PC-3 (cell line): Measurements from ENCODE around the gene IRS2. TPM values are rescaled to one million over a fixed set of nuclear protein-coding genes. Genes with fewer than 3 reads are reported as not detected.

Source experiments
- ATAC-seq: fragments of 200-7000 bp; cut with Tn5 transposase; 2 replicates; pipeline ENCODE4 v1.9.1; 2020; ENCODE audit warnings: mild to moderate bottlenecking, moderate library complexity
- BruUV-seq: library from RNA; stranded (reverse); fragments of 400-500 nt; replicated peaks from 2 replicates; lab custom pipeline; 2021; lab: Mats Ljungman, UMichigan
- CTCF ChIA-PET: fragments of 300-600 bp; sonication (Branson Sonifier 250); formaldehyde crosslinking; loops from one replicate; lab custom pipeline; 2022; ENCODE audit warnings: antibody characterized with exemption; lab: Charles Lee
- POLR2A ChIA-PET: fragments of 300-600 bp; sonication (Branson Sonifier 250); formaldehyde crosslinking; loops from one replicate; lab custom pipeline; 2022; ENCODE audit warnings: antibody characterized with exemption; ENCODE audit not compliant: unreplicated experiment; lab: Charles Lee
- DNase-seq: peaks from one replicate; pipeline ENCODE4 v3.0.0-alpha.2; 2015
- H2AFZ ChIP-seq: fragments of 300-600 bp; sonication (generic); 2 replicates; pipeline ENCODE4 v1.6.0; 2016; ENCODE audit warnings: antibody characterized with exemption, low read length
- H3F3A ChIP-seq: fragments of 300-600 bp; sonication (generic); one replicate; pipeline ENCODE4 v1.6.0; 2017; ENCODE audit warnings: antibody characterized with exemption, low read length, control low read depth, mild to moderate bottlenecking; ENCODE audit not compliant: unreplicated experiment
- H3K27ac ChIP-seq: fragments of 300-600 bp; sonication (generic); 2 replicates; pipeline ENCODE4 v1.5.1; 2016; ENCODE audit warnings: mild to moderate bottlenecking, low read length
- H3K27me3 ChIP-seq: fragments of 300-600 bp; sonication (generic); 2 replicates; pipeline ENCODE4 v1.6.1; 2016; ENCODE audit warnings: low read length, mixed read lengths
- H3K36me3 ChIP-seq: fragments of 300-600 bp; sonication (generic); 2 replicates; pipeline ENCODE4 v1.6.1; 2016; ENCODE audit warnings: low read depth, mixed run types, low read length, mixed read lengths
- H3K4me1 ChIP-seq: fragments of 300-600 bp; sonication (generic); 2 replicates; pipeline ENCODE4 v1.5.1; 2016; ENCODE audit warnings: low read length; ENCODE audit not compliant: insufficient read depth
- H3K4me2 ChIP-seq: fragments of 300-600 bp; sonication (generic); 2 replicates; pipeline ENCODE4 v1.6.0; 2016; ENCODE audit warnings: low read length
- H3K4me3 ChIP-seq: fragments of 300-600 bp; sonication (generic); 2 replicates; pipeline ENCODE4 v1.5.1; 2016; ENCODE audit warnings: mild to moderate bottlenecking, low read length, mixed read lengths
- H3K79me2 ChIP-seq: fragments of 300-600 bp; sonication (generic); 2 replicates; pipeline ENCODE4 v1.6.1; 2017; ENCODE audit warnings: low read length, mixed read lengths
- H3K9ac ChIP-seq: fragments of 300-600 bp; sonication (generic); 2 replicates; pipeline ENCODE4 v1.6.0; 2016; ENCODE audit warnings: mild to moderate bottlenecking, low read length
- H3K9me2 ChIP-seq: fragments of 300-600 bp; sonication (generic); replicated peaks from 2 replicates; pipeline ENCODE4 v1.6.1; 2016; ENCODE audit warnings: mixed run types, low read length, mixed read lengths
- H3K9me3 ChIP-seq: fragments of 300-600 bp; sonication (generic); 2 replicates; pipeline ENCODE4 v1.6.1; 2016; ENCODE audit warnings: low read length, mixed read lengths
- H4K20me1 ChIP-seq: fragments of 300-600 bp; sonication (generic); 2 replicates; pipeline ENCODE4 v1.6.1; 2016; ENCODE audit warnings: low read length, mixed read lengths
- EZH2 ChIP-seq: fragments of 300-600 bp; sonication (generic); IDR thresholded peaks from one replicate; pipeline ENCODE4 v1.6.1; 2017; ENCODE audit warnings: antibody characterized with exemption, mild to moderate bottlenecking, low read length; ENCODE audit not compliant: unreplicated experiment
- EZH2phosphoT487 ChIP-seq: fragments of 300-600 bp; sonication (generic); IDR thresholded peaks from 2 replicates; pipeline ENCODE4 v1.6.1; 2018; ENCODE audit warnings: mild to moderate bottlenecking, antibody characterized with exemption, low read length, borderline replicate concordance
- intact Hi-C: fragments of 100-400 bp; cut with micrococcal nuclease; formaldehyde crosslinking; loops from 2 replicates; pipeline ENCODE4 v1.9.0; 2023
- total RNA-seq: library from RNA; depleted of rRNA; stranded (reverse); fragments of >200 nt; gene quantifications from 2 replicates; pipeline ENCODE4 v1.2.3, GENCODE V29; 2014
- TF ChIP-seq, protein P1 (sequence below): fragments of 300-600 bp; sonication (generic); conservative IDR thresholded peaks from 2 replicates; pipeline ENCODE4 v1.5.1; 2017; ENCODE audit warnings: antibody characterized with exemption, low read depth, mild to moderate bottlenecking, low read length

Gene IRS2
- total RNA-seq, 1 experiment from 2014 or later: 5.6 TPM

DNA sequence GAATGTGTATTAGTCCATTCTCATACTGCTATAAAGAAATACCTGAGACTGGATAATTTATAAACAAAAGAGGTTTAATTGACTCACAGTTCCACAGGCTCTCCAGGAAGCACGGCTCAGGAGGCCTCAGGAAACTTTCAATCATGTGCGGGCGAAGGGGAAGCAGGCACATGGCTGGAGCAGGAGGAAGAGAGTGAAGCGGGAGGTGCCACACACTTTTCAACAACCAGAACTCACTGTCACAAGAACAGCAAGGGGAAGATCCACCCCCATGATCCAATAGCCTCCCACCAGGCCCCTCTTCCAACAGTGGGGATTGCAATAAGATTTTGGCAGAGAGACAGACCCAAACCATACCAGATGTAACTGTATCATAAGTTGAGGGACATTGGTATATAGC lies 72.7 kb downstream of the IRS2 start:
- intact Hi-C loops: no loop called here
- H3K4me1 ChIP-seq: no peaks in the 10 kb centered on the region
- ATAC-seq (no peak), DNase-seq (no peak)
- no peak overlapping the region for H2AFZ ChIP-seq
- CTCF ChIA-PET: no interaction called here
- POLR2A ChIA-PET: no interaction called here
- H3F3A ChIP-seq: no peaks in the 10 kb centered on the region
- H3K9me3 ChIP-seq: no peaks in the 10 kb centered on the region
- H3K4me3 ChIP-seq: no peak overlapping the region
- H4K20me1 ChIP-seq: no peaks in the 10 kb centered on the region
- no peak overlapping the region for H3K27ac ChIP-seq
- no peaks in the 10 kb centered on the region for H3K36me3 ChIP-seq
- no TSS peak for BruUV-seq
- no peaks in the 10 kb centered on the region for H3K79me2 ChIP-seq
- H3K27me3 ChIP-seq: no peaks in the 10 kb centered on the region
- TF ChIP-seq EZH2 (no peak), EZH2phosphoT487 (no peak)
- TF ChIP-seq, protein P1, sequence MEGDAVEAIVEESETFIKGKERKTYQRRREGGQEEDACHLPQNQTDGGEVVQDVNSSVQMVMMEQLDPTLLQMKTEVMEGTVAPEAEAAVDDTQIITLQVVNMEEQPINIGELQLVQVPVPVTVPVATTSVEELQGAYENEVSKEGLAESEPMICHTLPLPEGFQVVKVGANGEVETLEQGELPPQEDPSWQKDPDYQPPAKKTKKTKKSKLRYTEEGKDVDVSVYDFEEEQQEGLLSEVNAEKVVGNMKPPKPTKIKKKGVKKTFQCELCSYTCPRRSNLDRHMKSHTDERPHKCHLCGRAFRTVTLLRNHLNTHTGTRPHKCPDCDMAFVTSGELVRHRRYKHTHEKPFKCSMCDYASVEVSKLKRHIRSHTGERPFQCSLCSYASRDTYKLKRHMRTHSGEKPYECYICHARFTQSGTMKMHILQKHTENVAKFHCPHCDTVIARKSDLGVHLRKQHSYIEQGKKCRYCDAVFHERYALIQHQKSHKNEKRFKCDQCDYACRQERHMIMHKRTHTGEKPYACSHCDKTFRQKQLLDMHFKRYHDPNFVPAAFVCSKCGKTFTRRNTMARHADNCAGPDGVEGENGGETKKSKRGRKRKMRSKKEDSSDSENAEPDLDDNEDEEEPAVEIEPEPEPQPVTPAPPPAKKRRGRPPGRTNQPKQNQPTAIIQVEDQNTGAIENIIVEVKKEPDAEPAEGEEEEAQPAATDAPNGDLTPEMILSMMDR: no peak
- H3K4me2 ChIP-seq: no peak overlapping the region
- no peak overlapping the region for H3K9ac ChIP-seq
- no peaks in the 10 kb centered on the region for H3K9me2 ChIP-seq

DNA sequence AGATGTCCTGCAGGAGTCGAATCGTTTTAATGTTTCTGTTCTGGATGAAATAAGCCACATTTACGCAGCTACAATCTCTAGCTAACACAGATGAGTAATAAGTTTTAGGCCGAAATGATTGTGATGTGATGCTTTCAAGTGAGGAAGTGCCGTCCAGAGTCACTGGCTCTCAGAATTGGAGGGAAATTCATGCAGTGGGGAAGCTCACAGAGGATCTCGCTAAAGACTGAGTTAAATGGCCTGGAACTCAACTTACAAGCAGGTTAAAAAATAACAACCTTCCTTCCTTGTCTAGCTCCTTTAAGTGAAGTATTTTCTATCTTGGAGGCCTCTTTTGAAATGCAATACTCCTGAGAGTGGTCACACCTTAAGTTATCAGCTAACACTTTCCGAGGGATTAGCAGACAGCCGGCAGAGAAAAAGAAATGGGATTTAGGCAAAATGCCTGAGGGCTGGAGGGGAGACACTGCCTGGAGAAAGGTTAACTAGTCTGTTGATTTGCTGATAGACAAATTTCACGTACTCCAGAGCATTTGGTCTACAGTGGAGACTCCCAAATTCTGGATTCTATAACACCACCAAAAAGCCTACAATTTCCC lies 74.2 kb downstream of the IRS2 start:
- H3F3A ChIP-seq: no peaks in the 10 kb centered on the region
- intact Hi-C loops: no loop called here
- H3K36me3 ChIP-seq: no peaks in the 10 kb centered on the region
- DNase-seq (no peak), ATAC-seq (no peak)
- H3K9me3 ChIP-seq: no peaks in the 10 kb centered on the region
- POLR2A ChIA-PET: no interaction called here
- CTCF ChIA-PET: no interaction called here
- H3K27ac ChIP-seq: no peak overlapping the region
- no peaks in the 10 kb centered on the region for H3K79me2 ChIP-seq
- H2AFZ ChIP-seq: no peak overlapping the region
- no peak overlapping the region for H3K9ac ChIP-seq
- no peak overlapping the region for H3K4me2 ChIP-seq
- no peak overlapping the region for H3K4me3 ChIP-seq
- TF ChIP-seq, protein P1: no peak
- TF ChIP-seq EZH2phosphoT487: no peak
- no peak for TF ChIP-seq EZH2
- BruUV-seq: no TSS peak
- no peaks in the 10 kb centered on the region for H4K20me1 ChIP-seq
- H3K9me2 ChIP-seq: no peaks in the 10 kb centered on the region
- H3K27me3 ChIP-seq: no peaks in the 10 kb centered on the region
- H3K4me1 ChIP-seq: no peaks in the 10 kb centered on the region

DNA sequence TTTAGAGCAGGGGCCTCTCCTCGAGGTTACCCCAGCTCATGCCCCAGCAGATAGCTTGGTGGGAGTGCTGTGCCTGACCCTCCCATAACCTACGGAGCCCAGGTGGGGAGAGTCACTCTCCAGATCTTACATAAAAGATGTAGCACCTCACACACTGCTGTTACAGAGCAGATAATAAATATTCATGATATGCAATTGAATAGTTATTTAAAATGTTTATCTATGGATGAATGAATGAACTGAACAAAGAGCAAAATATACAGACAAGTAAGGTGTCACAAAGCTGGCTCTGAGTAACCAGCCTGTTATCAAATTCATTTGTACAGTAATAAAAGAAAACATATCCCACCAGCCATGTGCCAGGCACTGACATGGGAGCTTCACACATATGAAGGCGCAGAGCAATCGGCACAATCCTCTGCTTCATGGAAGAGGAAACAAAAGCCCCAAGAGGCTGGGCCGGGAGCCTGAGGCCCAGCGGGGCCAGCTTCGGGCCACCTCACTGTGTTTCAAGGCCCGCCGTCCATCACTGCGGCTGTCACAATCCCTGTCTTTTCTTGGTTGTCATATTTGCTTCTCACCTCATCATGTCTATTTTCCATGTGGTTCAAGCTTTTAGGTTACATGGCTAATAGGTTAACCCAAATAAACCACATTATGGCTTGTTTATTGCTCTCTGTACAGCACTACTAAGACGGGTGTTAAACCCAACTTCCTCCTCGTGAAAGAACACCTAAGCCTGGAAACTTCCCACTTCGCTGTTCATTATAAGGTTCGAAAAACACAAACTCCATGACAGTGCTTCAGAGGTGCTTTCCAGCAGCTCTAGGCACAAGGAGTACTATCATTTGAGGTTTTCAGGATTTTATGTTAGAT lies 78.4 kb downstream of the IRS2 start:
- no peaks in the 10 kb centered on the region for H3K36me3 ChIP-seq
- no peaks in the 10 kb centered on the region for H3K79me2 ChIP-seq
- CTCF ChIA-PET: no interaction called here
- TF ChIP-seq, protein P1: no peak
- TF ChIP-seq EZH2phosphoT487 (no peak), EZH2 (no peak)
- H4K20me1 ChIP-seq: no peaks in the 10 kb centered on the region
- H3K27ac ChIP-seq: no peak overlapping the region
- H3K4me1 ChIP-seq: peaks cover 7% of the 10 kb centered on the region; the same call in 1 of the 2 replicates
- H3K9me2 ChIP-seq: no peaks in the 10 kb centered on the region
- no peak overlapping the region for H3K4me2 ChIP-seq
- no peak for ATAC-seq
- H2AFZ ChIP-seq: no peak overlapping the region
- H3K27me3 ChIP-seq: no peaks in the 10 kb centered on the region
- no TSS peak for BruUV-seq
- H3K4me3 ChIP-seq: no peak overlapping the region
- intact Hi-C loops: no loop called here
- H3K9me3 ChIP-seq: no peaks in the 10 kb centered on the region
- no peak for DNase-seq
- H3F3A ChIP-seq: no peaks in the 10 kb centered on the region
- no peak overlapping the region for H3K9ac ChIP-seq
- POLR2A ChIA-PET: no interaction called here
